Neutrophil (primary cell): ENCODE measurements around the gene ZBTB7B.
"Not testable (repeated sequence)": the region's sequence is repeated elsewhere in the genome, so short reads cannot be mapped to it uniquely, and the experiment has no call there.

Experiments
- H3K27ac ChIP-seq: fragments of 200-600 bp; sonication (generic); 2 replicates; pipeline ENCODE4 v1.5.1; 2016; ENCODE audit warnings: mild to moderate bottlenecking, moderate library complexity
- H3K27me3 ChIP-seq: fragments of 200-600 bp; sonication (generic); 2 replicates; pipeline ENCODE4 v1.6.0; 2016; ENCODE audit warnings: mild to moderate bottlenecking
- H3K36me3 ChIP-seq: fragments of 200-600 bp; sonication (generic); 2 replicates; pipeline ENCODE4 v1.5.1; 2017
- H3K4me1 ChIP-seq, 2 experiments: fragments of 200-600 bp in 1 of 2; sonication (generic) in 1 of 2; 1 replicate in 1 of 2; 2 replicates in 1 of 2; pipeline versions ENCODE4 v1.5.1 to v1.6.1; 2013 to 2016; ENCODE audit warnings: low read depth in 1 of 2, low read length in 1 of 2, mild to moderate bottlenecking in 1 of 2, moderate library complexity in 1 of 2; ENCODE audit not compliant: control insufficient read depth in 1 of 2, insufficient read depth in 1 of 2
- H3K4me3 ChIP-seq, 2 experiments: fragments of 200-600 bp in 1 of 2; sonication (generic) in 1 of 2; 1 replicate in 1 of 2; 2 replicates in 1 of 2; pipeline ENCODE4 v1.5.1; 2013 to 2016; ENCODE audit warnings: low read depth in 1 of 2, low read length in 1 of 2, mild to moderate bottlenecking in 1 of 2, moderate library complexity in 1 of 2
- H3K9me3 ChIP-seq: fragments of 200-600 bp; sonication (generic); 2 replicates; pipeline ENCODE4 v1.5.1; 2016
- CTCF ChIP-seq: fragments of 200-600 bp; sonication (generic); IDR thresholded peaks from 2 replicates; pipeline ENCODE4 v1.5.1; 2016; ENCODE audit warnings: antibody characterized with exemption

The ZBTB7B gene

GRCh38 chr1:154978360-154978759 is 24.2 kb upstream of the ZBTB7B start:
- no peaks in the 10 kb centered on the region for H3K27me3 ChIP-seq
- H3K27ac ChIP-seq, result no peak overlapping the region
- H3K4me3 ChIP-seq, result no peak overlapping the region
- H3K36me3 ChIP-seq, result no peaks in the 10 kb centered on the region
- H3K4me1 ChIP-seq, result peaks cover 39 to 40% of the 10 kb centered on the region in 2 experiments
- TF ChIP-seq CTCF, result no peak
- H3K9me3 ChIP-seq, result no peaks in the 10 kb centered on the region

GRCh38 chr1:154982341-154982740 is 20.3 kb upstream of the ZBTB7B start:
- peaks cover 18 to 20% of the 10 kb centered on the region in 2 experiments for H3K4me1 ChIP-seq
- H3K9me3 ChIP-seq, result no peaks in the 10 kb centered on the region
- no peaks in the 10 kb centered on the region for H3K27me3 ChIP-seq
- H3K4me3 ChIP-seq, result peak overlapping the region; percentile 70 to 72
- TF ChIP-seq CTCF, result no peak
- H3K27ac ChIP-seq, result peak overlapping the region; percentile 70
- no peaks in the 10 kb centered on the region for H3K36me3 ChIP-seq

- peak; percentile 20 for TF ChIP-seq CTCF
- peak within 1 kb of the TSS; percentile 70 to 72 for H3K4me3 ChIP-seq
- H3K36me3 ChIP-seq, result peaks cover 3% of the 10 kb centered on the region
- H3K9me3 ChIP-seq, result no peaks in the 10 kb centered on the region
- no peaks in the 10 kb centered on the region for H3K27me3 ChIP-seq
- H3K4me1 ChIP-seq, result peaks cover 18 to 24% of the 10 kb centered on the region in 2 experiments
- peak within 1 kb of the TSS; percentile 70 for H3K27ac ChIP-seq
Measured at GRCh38 chr1:154982897-154983648, 19.5 kb upstream of the ZBTB7B start, which contains the start of gene FLAD1. FLAD1 (plus strand) TSS chr1:154983344; CDS start chr1:154983695, 351 bp downstream.

GRCh38 chr1:154983776-154984466 is 18.7 kb upstream of the ZBTB7B start:
- TF ChIP-seq CTCF, result no peak
- Histone ChIP-seq H3K4me1 (peaks cover 18 to 24% of the 10 kb centered on the region in 2 experiments), H3K27me3 (no peaks in the 10 kb centered on the region), H3K4me3 (peak overlapping the region; percentile 70 to 72), H3K9me3 (no peaks in the 10 kb centered on the region), H3K36me3 (peaks cover 11% of the 10 kb centered on the region), H3K27ac (peak overlapping the region; percentile 70)

GRCh38 chr1:154986736-154987135 is 15.9 kb upstream of the ZBTB7B start:
- H3K36me3 ChIP-seq, result peaks cover 17% of the 10 kb centered on the region
- H3K4me1 ChIP-seq, result peaks cover 18 to 24% of the 10 kb centered on the region in 2 experiments
- H3K9me3 ChIP-seq, H3K4me3 ChIP-seq, H3K27ac ChIP-seq, H3K27me3 ChIP-seq: not testable (repeated sequence)

- no peak for TF ChIP-seq CTCF
- Histone ChIP-seq H3K27ac (peak overlapping the region; percentile 18), H3K36me3 (peaks cover 17% of the 10 kb centered on the region), H3K4me3 (no peak overlapping the region), H3K4me1 (peaks cover 17 to 23% of the 10 kb centered on the region in 2 experiments), H3K27me3 (no peaks in the 10 kb centered on the region), H3K9me3 (no peaks in the 10 kb centered on the region)
Measured at GRCh38 chr1:154987326-154987725, 15.3 kb upstream of the ZBTB7B start.
